Measurements from ENCODE around the gene PPP1R3F.
"Not testable (repeated sequence)": the region's sequence is repeated elsewhere in the genome, so short reads cannot be mapped to it uniquely, and the experiment has no call there.

PPP1R3F gene

DNA sequence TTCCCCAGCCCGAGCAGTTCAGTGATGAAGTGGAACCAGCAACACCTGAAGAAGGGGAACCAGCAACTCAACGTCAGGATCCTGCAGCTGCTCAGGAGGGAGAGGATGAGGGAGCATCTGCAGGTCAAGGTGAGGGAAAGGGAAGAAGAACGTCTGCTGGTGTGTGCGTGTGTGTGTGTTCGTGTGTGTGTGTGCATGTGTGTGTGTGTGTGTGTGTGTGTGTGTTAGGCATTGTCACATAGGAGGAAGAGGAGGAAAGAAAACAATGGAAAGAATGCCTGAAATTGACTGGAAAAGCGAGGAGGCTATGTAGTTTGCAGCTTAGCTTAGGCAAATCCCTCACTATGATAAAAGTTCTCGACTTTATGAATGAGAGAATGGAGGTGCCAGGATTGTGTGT is 54.1 kb downstream of the PPP1R3F start:
- not testable (repeated sequence) for DNase-seq

GRCh38 chrX:49330421-49330820 is 60.8 kb downstream of the PPP1R3F start:
- not testable (repeated sequence) for DNase-seq

DNA sequence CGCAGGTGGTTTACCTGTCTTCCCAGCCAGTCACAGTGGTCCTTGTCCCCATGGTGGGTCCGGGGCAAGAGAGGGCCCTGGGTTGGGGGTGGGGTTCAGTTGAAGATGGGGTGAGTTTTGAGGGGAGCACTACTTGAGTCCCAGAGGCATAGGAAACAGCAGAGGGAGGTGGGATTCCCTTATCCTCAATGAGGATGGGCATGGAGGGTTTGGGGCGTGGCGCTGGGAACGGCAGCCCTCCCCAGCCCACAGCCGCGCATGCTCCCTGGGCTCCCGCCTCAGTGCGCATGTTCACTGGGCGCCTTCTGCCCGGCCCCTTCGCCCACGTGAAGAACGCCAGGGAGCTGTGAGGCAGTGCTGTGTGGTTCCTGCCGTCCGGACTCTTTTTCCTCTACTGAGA is 61.7 kb downstream of the PPP1R3F start, which contains the start of gene GAGE13:
Gene GAGE13 (plus strand): TSS at position 301 of the 400 bp plus-strand sequence. CDS start 1,156 bp downstream, outside the sequence.
- DNase-seq: not testable (repeated sequence)

GRCh38 chrX:49331841-49332240 is 62.2 kb downstream of the PPP1R3F start:
- DNase-seq: not testable (repeated sequence)

Data from suppressor macrophage treated with lipopolysaccharide for 4 hours (primary cell).